K562 (cell line): ENCODE measurements around the gene ASPG. TPM values are rescaled to one million over a fixed set of nuclear protein-coding genes. Genes with fewer than 3 reads are reported as not detected.

ENCODE experiments used
- ADNP ChIP-seq: fragments of 200-800 bp; sonication (Bioruptor generic); IDR thresholded peaks from 2 replicates; pipeline ENCODE4 v1.6.1; 2016; ENCODE audit warnings: missing genetic modification characterization, missing compliant biosample characterization
- CUX1 ChIP-seq: fragments of 200-800 bp; sonication (Bioruptor generic); IDR thresholded peaks from 2 replicates; pipeline ENCODE4 v1.6.1; 2016; ENCODE audit warnings: missing genetic modification characterization, missing compliant biosample characterization
- E2F3 ChIP-seq: fragments of 250-450 bp; sonication (Bioruptor Pico); IDR thresholded peaks from 2 replicates; pipeline ENCODE4 v1.4.0; 2020; ENCODE audit warnings: mild to moderate bottlenecking
- EGR1 ChIP-seq: fragments of 450-650 bp; conservative IDR thresholded peaks from 2 replicates; pipeline ENCODE4 v1.6.1; 2017; ENCODE audit warnings: mild to moderate bottlenecking
- EWSR1 ChIP-seq: fragments of 450-650 bp; IDR thresholded peaks from 2 replicates; pipeline ENCODE4 v1.6.1; 2018; ENCODE audit warnings: borderline replicate concordance, mild to moderate bottlenecking, low read depth, moderate library complexity; ENCODE audit not compliant: partially characterized antibody
- FOXP4 ChIP-seq: sonication (generic); formaldehyde crosslinking; IDR thresholded peaks from 2 replicates; pipeline ENCODE4 v1.8.0; 2022; ENCODE audit warnings: mild to moderate bottlenecking, missing genetic modification reagents, borderline replicate concordance
- TCFL5 ChIP-seq: fragments of 250-450 bp; sonication (Bioruptor Pico); conservative IDR thresholded peaks from 2 replicates; pipeline ENCODE4 v1.6.1; 2021; ENCODE audit warnings: mild to moderate bottlenecking, moderate library complexity, matching md5 sums
- polyA plus RNA-seq, 8 experiments: library from polyadenylated mRNA; depleted of rRNA in 4 of 8; stranded (reverse) in 5 of 8; unstranded in 3 of 8; fragments of >200 nt; fragmentation: Nextera tagmentation in 2 of 8; fragmentation: Illumina TruSeq in 1 of 8; extraction: Ambion mirVana in 2 of 8; extraction: Trizol in 1 of 8; gene quantifications; 2 replicates each; pipeline versions ENCODE4 v1.2.1 to v1.2.3, GENCODE V29; 2011 to 2014; ENCODE audit warnings: inconsistent platforms in 1 of 8, missing spikeins in 1 of 8
- total RNA-seq, 7 experiments: library from RNA; depleted of rRNA in 6 of 7; stranded (reverse); fragments of >200 nt in 6 of 7; fragmentation: Illumina TruSeq in 2 of 7; extraction: Trizol in 2 of 7; gene quantifications; 2 replicates each; pipeline versions ENCODE4 v1.2.1 to v1.2.3, GENCODE V29; 2011 to 2021; ENCODE audit warnings: low replicate concordance in 1 of 7
- TF ChIP-seq, protein P1 (sequence below): fragments of 450-650 bp; IDR thresholded peaks from 2 replicates; pipeline ENCODE4 v1.6.1; 2016; ENCODE audit warnings: mild to moderate bottlenecking, moderate library complexity

The ASPG gene
- total and polyA plus RNA-seq, 9 of the 15 experiments (the other 6 are each of a cell fraction or from before 2014, with no cell fraction given) = 0.18 TPM; not detected in 8

- TF ChIP-seq, protein P1, sequence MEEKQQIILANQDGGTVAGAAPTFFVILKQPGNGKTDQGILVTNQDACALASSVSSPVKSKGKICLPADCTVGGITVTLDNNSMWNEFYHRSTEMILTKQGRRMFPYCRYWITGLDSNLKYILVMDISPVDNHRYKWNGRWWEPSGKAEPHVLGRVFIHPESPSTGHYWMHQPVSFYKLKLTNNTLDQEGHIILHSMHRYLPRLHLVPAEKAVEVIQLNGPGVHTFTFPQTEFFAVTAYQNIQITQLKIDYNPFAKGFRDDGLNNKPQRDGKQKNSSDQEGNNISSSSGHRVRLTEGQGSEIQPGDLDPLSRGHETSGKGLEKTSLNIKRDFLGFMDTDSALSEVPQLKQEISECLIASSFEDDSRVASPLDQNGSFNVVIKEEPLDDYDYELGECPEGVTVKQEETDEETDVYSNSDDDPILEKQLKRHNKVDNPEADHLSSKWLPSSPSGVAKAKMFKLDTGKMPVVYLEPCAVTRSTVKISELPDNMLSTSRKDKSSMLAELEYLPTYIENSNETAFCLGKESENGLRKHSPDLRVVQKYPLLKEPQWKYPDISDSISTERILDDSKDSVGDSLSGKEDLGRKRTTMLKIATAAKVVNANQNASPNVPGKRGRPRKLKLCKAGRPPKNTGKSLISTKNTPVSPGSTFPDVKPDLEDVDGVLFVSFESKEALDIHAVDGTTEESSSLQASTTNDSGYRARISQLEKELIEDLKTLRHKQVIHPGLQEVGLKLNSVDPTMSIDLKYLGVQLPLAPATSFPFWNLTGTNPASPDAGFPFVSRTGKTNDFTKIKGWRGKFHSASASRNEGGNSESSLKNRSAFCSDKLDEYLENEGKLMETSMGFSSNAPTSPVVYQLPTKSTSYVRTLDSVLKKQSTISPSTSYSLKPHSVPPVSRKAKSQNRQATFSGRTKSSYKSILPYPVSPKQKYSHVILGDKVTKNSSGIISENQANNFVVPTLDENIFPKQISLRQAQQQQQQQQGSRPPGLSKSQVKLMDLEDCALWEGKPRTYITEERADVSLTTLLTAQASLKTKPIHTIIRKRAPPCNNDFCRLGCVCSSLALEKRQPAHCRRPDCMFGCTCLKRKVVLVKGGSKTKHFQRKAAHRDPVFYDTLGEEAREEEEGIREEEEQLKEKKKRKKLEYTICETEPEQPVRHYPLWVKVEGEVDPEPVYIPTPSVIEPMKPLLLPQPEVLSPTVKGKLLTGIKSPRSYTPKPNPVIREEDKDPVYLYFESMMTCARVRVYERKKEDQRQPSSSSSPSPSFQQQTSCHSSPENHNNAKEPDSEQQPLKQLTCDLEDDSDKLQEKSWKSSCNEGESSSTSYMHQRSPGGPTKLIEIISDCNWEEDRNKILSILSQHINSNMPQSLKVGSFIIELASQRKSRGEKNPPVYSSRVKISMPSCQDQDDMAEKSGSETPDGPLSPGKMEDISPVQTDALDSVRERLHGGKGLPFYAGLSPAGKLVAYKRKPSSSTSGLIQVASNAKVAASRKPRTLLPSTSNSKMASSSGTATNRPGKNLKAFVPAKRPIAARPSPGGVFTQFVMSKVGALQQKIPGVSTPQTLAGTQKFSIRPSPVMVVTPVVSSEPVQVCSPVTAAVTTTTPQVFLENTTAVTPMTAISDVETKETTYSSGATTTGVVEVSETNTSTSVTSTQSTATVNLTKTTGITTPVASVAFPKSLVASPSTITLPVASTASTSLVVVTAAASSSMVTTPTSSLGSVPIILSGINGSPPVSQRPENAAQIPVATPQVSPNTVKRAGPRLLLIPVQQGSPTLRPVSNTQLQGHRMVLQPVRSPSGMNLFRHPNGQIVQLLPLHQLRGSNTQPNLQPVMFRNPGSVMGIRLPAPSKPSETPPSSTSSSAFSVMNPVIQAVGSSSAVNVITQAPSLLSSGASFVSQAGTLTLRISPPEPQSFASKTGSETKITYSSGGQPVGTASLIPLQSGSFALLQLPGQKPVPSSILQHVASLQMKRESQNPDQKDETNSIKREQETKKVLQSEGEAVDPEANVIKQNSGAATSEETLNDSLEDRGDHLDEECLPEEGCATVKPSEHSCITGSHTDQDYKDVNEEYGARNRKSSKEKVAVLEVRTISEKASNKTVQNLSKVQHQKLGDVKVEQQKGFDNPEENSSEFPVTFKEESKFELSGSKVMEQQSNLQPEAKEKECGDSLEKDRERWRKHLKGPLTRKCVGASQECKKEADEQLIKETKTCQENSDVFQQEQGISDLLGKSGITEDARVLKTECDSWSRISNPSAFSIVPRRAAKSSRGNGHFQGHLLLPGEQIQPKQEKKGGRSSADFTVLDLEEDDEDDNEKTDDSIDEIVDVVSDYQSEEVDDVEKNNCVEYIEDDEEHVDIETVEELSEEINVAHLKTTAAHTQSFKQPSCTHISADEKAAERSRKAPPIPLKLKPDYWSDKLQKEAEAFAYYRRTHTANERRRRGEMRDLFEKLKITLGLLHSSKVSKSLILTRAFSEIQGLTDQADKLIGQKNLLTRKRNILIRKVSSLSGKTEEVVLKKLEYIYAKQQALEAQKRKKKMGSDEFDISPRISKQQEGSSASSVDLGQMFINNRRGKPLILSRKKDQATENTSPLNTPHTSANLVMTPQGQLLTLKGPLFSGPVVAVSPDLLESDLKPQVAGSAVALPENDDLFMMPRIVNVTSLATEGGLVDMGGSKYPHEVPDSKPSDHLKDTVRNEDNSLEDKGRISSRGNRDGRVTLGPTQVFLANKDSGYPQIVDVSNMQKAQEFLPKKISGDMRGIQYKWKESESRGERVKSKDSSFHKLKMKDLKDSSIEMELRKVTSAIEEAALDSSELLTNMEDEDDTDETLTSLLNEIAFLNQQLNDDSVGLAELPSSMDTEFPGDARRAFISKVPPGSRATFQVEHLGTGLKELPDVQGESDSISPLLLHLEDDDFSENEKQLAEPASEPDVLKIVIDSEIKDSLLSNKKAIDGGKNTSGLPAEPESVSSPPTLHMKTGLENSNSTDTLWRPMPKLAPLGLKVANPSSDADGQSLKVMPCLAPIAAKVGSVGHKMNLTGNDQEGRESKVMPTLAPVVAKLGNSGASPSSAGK = no peak
- TF ChIP-seq CUX1 (CRISPR knock-in tag) (no peak), ADNP (no peak), EGR1 (no peak), EWSR1 (no peak), E2F3 (CRISPR knock-in tag) (no peak), FOXP4 (CRISPR knock-in tag) (no peak), TCFL5 (no peak)
Measured at GRCh38 chr14:104110491-104111209, 25.1 kb downstream of the ASPG start (continued).
